ENCODE data around the gene MLKL.

DNA sequence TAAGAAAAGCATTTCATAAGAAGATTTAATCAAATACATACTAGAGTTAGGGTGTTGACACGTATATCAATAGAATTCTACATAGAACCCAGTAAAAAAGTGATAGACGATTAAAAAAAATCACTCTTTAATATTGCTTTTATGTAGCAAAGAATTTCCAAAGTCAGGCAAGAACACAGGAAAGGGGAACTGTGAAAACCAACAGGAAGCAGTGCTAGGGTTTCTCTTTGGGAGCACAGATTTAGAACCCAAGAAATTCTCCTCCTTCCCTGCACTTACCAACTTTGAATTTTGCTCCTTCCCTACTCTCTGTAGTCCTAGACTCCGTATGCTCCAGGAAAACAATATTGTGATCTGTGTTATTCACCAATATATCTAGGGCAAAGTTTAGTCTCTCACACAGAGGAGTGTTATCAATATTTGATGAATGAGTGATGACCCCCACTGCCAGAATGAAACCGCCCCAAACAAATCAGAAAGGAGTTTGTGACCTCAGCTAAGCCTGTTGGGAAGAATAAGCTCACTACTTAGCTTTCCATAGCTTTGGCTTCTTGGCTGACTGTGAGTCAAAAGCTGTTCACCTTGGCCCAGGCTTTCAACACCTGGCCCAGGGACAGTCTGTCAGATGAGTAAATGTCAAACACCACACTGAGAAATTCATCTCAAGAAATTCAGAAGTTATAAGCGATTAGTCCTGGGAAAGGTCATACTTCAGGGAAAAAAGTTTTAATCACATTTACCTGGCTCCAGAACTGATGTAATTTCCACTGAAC, 42.6 kb downstream of the MLKL start:
- TF ChIP-seq CTCF (IDR thresholded peaks at IDR 0.05; ENCODE audit: borderline replicate concordance, extremely low read depth, low read length, poor library complexity, severe bottlenecking) (no peak), EZH2 (IDR thresholded peaks at IDR 0.05; ENCODE audit: borderline replicate concordance, low read depth, low read length, severe bottlenecking) (no peak)
